Prostate gland (tissue), 2 donors: ENCODE data around the gene C11orf58.

Experiments used
- CTCF ChIP-seq, 4 experiments: fragments of 200-600 bp in 2 of 4; fragments of 450-650 bp in 2 of 4; sonication (generic) in 2 of 4; IDR thresholded peaks; 1 replicate in 3 of 4; 2 replicates in 1 of 4; pipeline ENCODE4 v1.5.1; 2016 to 2019; ENCODE audit warnings: antibody characterized with exemption in 4 of 4, mild to moderate bottlenecking in 2 of 4, moderate library complexity in 2 of 4
- POLR2A ChIP-seq: fragments of 450-650 bp; IDR thresholded peaks from one replicate; pipeline ENCODE4 v1.6.1; 2016; ENCODE audit warnings: antibody characterized with exemption, mild to moderate bottlenecking

- no peak for TF ChIP-seq CTCF (IDR thresholded peaks at IDR 0.05)
- TF ChIP-seq POLR2A: no peak
These were observed 33.7 kb downstream of the C11orf58 start for GRCh38 chr11:16772141-16772512.
